Left ventricle myocardium superior (tissue), 1 donor: ENCODE results near the gene CNTRL. TPM values are rescaled to one million over a fixed set of nuclear protein-coding genes. Genes with fewer than 3 reads are reported as not detected.

Source experiments
- ATAC-seq: fragments of 200-7000 bp; cut with Tn5 transposase; one replicate; pipeline ENCODE4 v1.9.1; 2020; ENCODE audit warnings: mild to moderate bottlenecking, moderate library complexity
- DNase-seq: peaks from one replicate; pipeline ENCODE4 v3.0.0-alpha.2; 2020
- intact Hi-C: fragments of 100-400 bp; cut with micrococcal nuclease; formaldehyde crosslinking; loops from one replicate; pipeline ENCODE4 v1.11.0; 2022
- total RNA-seq: library from RNA; stranded (reverse); fragmentation: NEBNext Ultra II Directional; extraction: Animal tissue kit (Norgen Biotek cat#: 25700); gene quantifications from one replicate; pipeline ENCODE4 v1.2.1, GENCODE V29; 2021
- donor health status: DM: no; HTN: yes; CAD: no; lungs with severe emphysema.

Gene CNTRL
- total RNA-seq, 1 donor from 2014 or later: 4.2 TPM

GRCh38 chr9:121192959-121193640, 118.3 kb downstream of the CNTRL start:
- intact Hi-C loops: no loop called here
- ATAC-seq (no peak), DNase-seq (no peak)

GRCh38 chr9:121194730-121195129, 120.0 kb downstream of the CNTRL start:
- intact Hi-C loops: no loop called here
- DNase-seq (no peak), ATAC-seq (no peak)

GRCh38 chr9:121196389-121196788, 121.6 kb downstream of the CNTRL start:
- ATAC-seq (no peak), DNase-seq (no peak)
- intact Hi-C loops: no loop called here

- no peak for ATAC-seq
- intact Hi-C loops: no loop called here
Observed at GRCh38 chr9:121197132-121197531, 122.4 kb downstream of the CNTRL start.

GRCh38 chr9:121198512-121199042, 123.8 kb downstream of the CNTRL start:
- DNase-seq (no peak), ATAC-seq (no peak)
- intact Hi-C loops: no loop called here

More at GRCh38 chr9:121197132-121197531, 122.4 kb downstream of the CNTRL start:
- no peak for DNase-seq

GRCh38 chr9:121199921-121200320, 125.2 kb downstream of the CNTRL start:
- intact Hi-C loops: no loop called here
- ATAC-seq (no peak), DNase-seq (no peak)

- ATAC-seq: no peak
- intact Hi-C loops: no loop called here
- no peak for DNase-seq
Observed at GRCh38 chr9:121200356-121200755, 125.6 kb downstream of the CNTRL start.

GRCh38 chr9:121201045-121201737, 126.4 kb downstream of the CNTRL start:
- intact Hi-C loops: no loop called here
- peak; percentile 73 for DNase-seq
- peak; percentile 64 for ATAC-seq

GRCh38 chr9:121201738-121202533, 127.2 kb downstream of the CNTRL start, which contains the start of gene RAB14:
Gene RAB14, minus strand, starts transcription at chr9:121201869. Its CDS starts 8,457 bp downstream, at chr9:121193412.
- intact Hi-C loops: no loop called here
- ATAC-seq: peak; percentile 95
- DNase-seq: peak; percentile 100

- no peak for ATAC-seq
- intact Hi-C loops: no loop called here
- no peak for DNase-seq
Observed at GRCh38 chr9:121204121-121204520, 129.4 kb downstream of the CNTRL start.

- DNase-seq (no peak), ATAC-seq (no peak)
- intact Hi-C loops: no loop called here
Observed at GRCh38 chr9:121204611-121205010, 129.9 kb downstream of the CNTRL start.

- no peak for ATAC-seq
- intact Hi-C loops: no loop called here
- DNase-seq: no peak
Observed at GRCh38 chr9:121206516-121207370, 132.0 kb downstream of the CNTRL start.

GRCh38 chr9:121207371-121207940, 132.7 kb downstream of the CNTRL start:
- intact Hi-C loops: no loop called here
- DNase-seq: no peak
- ATAC-seq: no peak

- intact Hi-C loops: loop anchor here (10.0 kb wide), 1 partner anchor 94 kb away; no protein-coding TSS in a partner anchor
- ATAC-seq: no peak
- no peak for DNase-seq
Observed at GRCh38 chr9:121210536-121210935, 135.8 kb downstream of the CNTRL start.

GRCh38 chr9:121213136-121213806, 138.5 kb downstream of the CNTRL start:
- intact Hi-C loops: loop anchor here (2.0 to 10.0 kb wide), 2 partner anchors 92 to 188 kb away; no protein-coding TSS in a partner anchor
- peak; percentile 97 for ATAC-seq
- peak; percentile 93 for DNase-seq

- ATAC-seq: no peak
- intact Hi-C loops: loop anchor here (10.0 kb wide), 1 partner anchor 91 kb away; no protein-coding TSS in a partner anchor
- DNase-seq: no peak
Observed at GRCh38 chr9:121214005-121214404, 139.2 kb downstream of the CNTRL start.

GRCh38 chr9:121216271-121216805, 141.6 kb downstream of the CNTRL start:
- no peak for ATAC-seq
- no peak for DNase-seq
- intact Hi-C loops: loop anchor here (10.0 kb wide), 1 partner anchor 88 kb away; no protein-coding TSS in a partner anchor
